ENCODE data around the gene FOXO3.
A peak's percentile ranks its signal among the peaks of the same experiment; 100 is the strongest.

The FOXO3 gene

DNA sequence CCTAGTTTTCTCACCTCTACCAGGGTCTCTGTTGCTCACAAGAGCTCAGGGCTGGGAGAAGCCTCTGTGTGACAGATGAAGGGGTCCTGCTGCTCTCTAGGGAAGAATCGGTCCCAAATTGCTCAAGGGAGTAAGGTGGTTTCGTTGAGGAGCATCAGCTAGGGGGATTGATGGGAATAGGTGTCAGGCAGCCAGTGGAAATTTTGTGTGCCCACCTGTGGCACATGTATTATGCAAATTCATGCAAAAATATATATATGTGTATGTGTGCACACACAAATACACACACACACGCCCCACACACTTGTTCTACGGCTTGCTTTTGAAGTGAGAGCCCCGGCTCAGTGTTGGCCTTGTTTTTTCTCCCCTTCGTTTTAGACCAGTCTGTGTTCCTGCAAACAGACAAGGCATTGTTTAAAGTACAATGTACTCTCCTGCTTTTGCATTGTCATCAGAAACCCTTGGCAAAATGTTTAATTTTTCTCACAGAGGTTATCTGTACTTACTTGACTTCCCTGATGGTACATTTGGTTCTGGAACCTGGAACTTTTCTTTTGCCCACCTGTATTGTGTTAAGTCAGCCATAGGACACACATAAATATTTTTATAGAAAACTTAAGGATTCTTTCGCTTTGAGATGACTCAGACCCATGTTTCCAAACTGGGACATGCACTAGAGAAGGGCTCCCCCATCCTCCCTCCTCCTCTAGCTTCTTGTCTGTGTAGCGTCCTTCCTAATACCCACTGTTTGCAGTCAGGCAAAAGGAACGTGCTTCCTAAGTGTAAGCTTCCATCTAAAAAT is 26.7 kb downstream of the FOXO3 start:
- in situ Hi-C loops (cut with HindIII; ENCODE audit: low pct_ligation_motif_present, low pct_unique_long_range_greater_than_20kb, low sequenced_read_pairs) = no loop called here
- DNase-seq = peak; percentile 46

DNA sequence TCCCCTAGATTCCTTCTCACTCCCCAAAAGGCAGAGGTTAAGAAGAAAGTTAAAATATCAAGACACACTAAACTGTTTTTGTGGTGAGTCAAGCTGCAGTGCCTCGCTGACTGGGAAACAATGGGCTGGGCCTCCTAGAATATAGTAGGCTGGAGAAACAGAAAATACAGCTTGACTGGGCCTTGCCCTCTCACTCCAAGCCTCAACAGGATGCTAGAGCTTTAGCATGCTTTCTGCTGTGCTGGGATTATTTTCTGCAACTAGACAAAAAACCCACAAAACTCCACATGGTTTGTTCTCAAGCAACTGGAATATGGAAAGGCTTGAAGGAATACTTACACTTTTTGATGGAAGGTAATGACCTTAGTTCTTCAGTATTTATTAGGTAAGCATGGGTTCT is 27.9 kb downstream of the FOXO3 start:
- DNase-seq = peak; percentile 36
- in situ Hi-C loops (cut with HindIII; ENCODE audit: low pct_ligation_motif_present, low pct_unique_long_range_greater_than_20kb, low sequenced_read_pairs) = no loop called here

GRCh38 chr6:108589244-108589791 is 28.6 kb downstream of the FOXO3 start:
- in situ Hi-C loops (cut with HindIII; ENCODE audit: low pct_ligation_motif_present, low pct_unique_long_range_greater_than_20kb, low sequenced_read_pairs) = no loop called here
- peak; percentile 79 for DNase-seq

GRCh38 chr6:108591040-108591816 is 30.5 kb downstream of the FOXO3 start:
- DNase-seq = no peak
- in situ Hi-C loops (cut with HindIII; ENCODE audit: low pct_ligation_motif_present, low pct_unique_long_range_greater_than_20kb, low sequenced_read_pairs) = no loop called here

DNA sequence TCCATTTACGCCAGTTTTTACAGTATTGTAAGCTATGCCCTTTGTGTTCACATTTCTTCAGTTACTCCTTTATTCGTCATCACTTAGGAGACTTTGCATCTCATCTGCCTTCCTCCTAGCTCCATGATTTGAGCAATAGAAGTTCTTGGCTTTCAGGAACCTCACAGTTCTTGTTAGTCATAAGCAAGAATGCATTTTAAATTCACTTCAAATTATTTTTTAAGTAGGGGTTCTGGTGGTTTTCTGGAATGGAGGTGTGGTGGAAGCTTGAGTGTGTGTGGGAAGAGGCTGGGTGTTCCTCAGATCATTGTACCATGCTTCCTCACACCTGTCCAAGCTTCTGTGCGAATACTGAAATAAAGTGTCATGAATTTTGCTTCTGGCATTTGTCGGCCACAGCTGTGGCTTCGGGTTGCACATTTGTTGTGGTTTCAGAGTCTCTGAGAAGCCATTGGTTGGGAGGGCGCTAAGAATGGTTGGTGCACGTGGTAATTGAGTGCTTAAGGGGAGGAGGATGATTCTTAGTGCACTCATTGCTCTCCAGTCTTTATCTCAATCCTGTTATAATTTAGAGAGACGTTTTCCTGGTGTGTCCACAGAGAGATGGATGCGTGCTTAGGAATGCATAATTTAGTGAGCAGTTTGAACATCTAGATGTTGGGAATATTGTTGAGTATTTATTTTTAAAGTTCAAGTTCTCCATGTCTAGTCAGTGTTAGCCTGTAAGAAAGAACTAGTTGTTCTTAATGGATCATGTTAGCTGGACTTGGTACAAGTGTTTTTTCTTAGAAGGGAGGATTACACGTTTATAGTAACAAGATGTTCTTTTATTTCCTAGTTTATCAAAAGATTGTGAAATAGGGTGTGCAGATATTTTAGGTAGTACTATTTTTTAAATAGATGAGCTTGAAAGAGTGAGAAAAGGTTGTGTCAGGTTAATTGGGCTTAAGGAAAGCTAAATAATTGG is 31.9 kb downstream of the FOXO3 start:
- DNase-seq = peak; percentile 38

GRCh38 chr6:108594151-108594550 is 33.4 kb downstream of the FOXO3 start:
- no peak for DNase-seq
- in situ Hi-C loops (cut with HindIII; ENCODE audit: low pct_ligation_motif_present, low pct_unique_long_range_greater_than_20kb, low sequenced_read_pairs) = no loop called here

More for the DNA sequence above, 31.9 kb downstream of the FOXO3 start:
- in situ Hi-C loops (cut with HindIII; ENCODE audit: low pct_ligation_motif_present, low pct_unique_long_range_greater_than_20kb, low sequenced_read_pairs) = no loop called here

DNA sequence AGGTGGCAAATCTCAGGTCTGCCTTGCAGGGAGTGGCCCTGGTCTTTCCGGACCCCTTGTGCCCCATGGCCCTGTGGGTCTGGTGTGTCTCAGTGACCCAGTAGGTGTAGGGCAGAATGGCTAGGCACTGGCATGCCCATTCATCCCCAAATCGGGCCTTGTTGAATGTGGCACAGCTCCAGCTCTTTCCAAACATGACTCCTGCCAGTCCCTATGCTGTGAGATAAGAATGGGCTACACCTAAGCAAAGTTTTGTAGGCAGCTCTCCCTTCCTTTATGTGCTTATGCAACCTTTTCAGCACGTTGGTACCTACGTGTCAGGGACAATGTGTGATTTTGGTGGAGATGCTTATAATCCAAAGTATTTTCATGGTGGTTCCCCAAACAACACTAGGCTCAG is 33.9 kb downstream of the FOXO3 start:
- in situ Hi-C loops (cut with HindIII; ENCODE audit: low pct_ligation_motif_present, low pct_unique_long_range_greater_than_20kb, low sequenced_read_pairs) = no loop called here
- DNase-seq = no peak

DNA sequence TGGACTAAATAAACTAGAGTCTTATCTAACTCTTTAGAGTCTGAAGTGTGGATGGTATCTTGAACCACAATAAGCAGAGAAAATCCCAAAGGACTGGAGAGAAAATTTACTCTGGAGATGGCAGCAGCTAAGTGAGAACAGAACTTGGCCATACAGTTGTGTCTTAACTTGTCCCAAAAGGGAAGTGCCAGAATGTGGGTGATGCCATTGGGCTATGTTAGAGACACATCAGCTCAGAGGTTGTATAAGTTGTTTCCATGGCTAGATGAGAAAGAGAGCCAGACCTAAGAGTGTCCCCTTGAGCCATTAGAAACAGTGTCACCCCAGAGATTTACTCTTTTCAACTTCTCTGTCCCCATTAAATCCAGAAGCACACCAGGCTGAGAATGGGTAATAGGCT is 36.2 kb downstream of the FOXO3 start:
- in situ Hi-C loops (cut with HindIII; ENCODE audit: low pct_ligation_motif_present, low pct_unique_long_range_greater_than_20kb, low sequenced_read_pairs) = no loop called here
- DNase-seq = no peak

- in situ Hi-C loops (cut with HindIII; ENCODE audit: low pct_ligation_motif_present, low pct_unique_long_range_greater_than_20kb, low sequenced_read_pairs) = no loop called here
- DNase-seq = no peak
Measured at GRCh38 chr6:108597572-108598304, 37.0 kb downstream of the FOXO3 start.

DNA sequence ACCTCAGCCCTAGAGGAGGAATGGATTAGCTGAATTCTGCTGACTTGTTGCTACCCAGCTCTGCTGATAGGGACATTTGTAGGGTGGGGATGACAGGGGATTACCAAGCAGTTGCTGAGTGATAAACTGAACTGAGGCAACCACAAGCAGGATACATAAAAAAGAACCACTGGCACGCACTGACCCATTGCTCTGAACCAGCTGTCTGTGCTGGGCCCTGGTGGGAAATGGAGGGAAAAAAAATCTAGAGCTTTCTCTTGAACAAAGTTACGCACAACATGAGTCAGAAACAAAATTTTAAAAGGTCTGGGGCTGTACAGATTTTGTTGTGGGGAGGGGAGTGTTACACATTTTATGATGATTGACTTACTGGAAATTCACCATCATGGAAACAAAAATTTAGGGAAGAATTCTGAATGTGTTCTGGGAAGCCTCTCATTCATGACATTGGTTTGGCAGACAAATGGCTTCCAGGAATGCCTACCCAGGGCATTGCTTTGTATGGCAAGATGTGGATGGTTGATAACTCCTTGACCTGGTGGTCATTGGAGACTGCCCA is 37.7 kb downstream of the FOXO3 start:
- in situ Hi-C loops (cut with HindIII; ENCODE audit: low pct_ligation_motif_present, low pct_unique_long_range_greater_than_20kb, low sequenced_read_pairs) = no loop called here
- no peak for DNase-seq

- DNase-seq = no peak
- in situ Hi-C loops (cut with HindIII; ENCODE audit: low pct_ligation_motif_present, low pct_unique_long_range_greater_than_20kb, low sequenced_read_pairs) = no loop called here
Measured at GRCh38 chr6:108604156-108604555, 43.4 kb downstream of the FOXO3 start.

DNA sequence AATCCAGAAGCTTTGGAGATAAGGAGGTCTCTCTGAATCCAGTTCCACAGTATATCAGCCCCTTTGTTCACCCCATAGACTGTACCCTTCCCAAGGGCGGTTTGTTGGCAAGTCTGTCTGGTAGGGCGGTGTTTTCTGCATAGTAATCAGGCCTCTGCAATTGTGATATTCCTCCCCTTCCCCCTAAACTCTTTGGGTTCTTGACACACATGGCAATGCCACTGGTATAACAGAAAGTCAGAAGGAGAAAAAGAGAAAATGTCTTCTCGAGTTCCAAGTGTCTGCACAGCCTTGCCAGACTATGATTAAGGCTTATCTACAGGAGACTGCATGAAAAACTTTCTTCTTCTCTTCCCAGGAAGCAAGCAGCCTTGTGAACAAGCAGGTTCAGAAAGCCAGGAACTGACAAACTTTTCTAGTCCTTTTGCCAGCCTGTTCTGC is 45.6 kb downstream of the FOXO3 start:
- in situ Hi-C loops (cut with HindIII; ENCODE audit: low pct_ligation_motif_present, low pct_unique_long_range_greater_than_20kb, low sequenced_read_pairs) = no loop called here
- no peak for DNase-seq

- in situ Hi-C loops (cut with HindIII; ENCODE audit: low pct_ligation_motif_present, low pct_unique_long_range_greater_than_20kb, low sequenced_read_pairs) = no loop called here
- no peak for DNase-seq
Measured at GRCh38 chr6:108608453-108609275, 47.9 kb downstream of the FOXO3 start.

- DNase-seq = peak; percentile 61
- in situ Hi-C loops (cut with HindIII; ENCODE audit: low pct_ligation_motif_present, low pct_unique_long_range_greater_than_20kb, low sequenced_read_pairs) = no loop called here
Measured at GRCh38 chr6:108609276-108609769, 48.6 kb downstream of the FOXO3 start.

- in situ Hi-C loops (cut with HindIII; ENCODE audit: low pct_ligation_motif_present, low pct_unique_long_range_greater_than_20kb, low sequenced_read_pairs) = no loop called here
- no peak for DNase-seq
Measured at GRCh38 chr6:108610270-108610839, 49.6 kb downstream of the FOXO3 start.

GRCh38 chr6:108610957-108611586 is 50.4 kb downstream of the FOXO3 start:
- DNase-seq = no peak
- in situ Hi-C loops (cut with HindIII; ENCODE audit: low pct_ligation_motif_present, low pct_unique_long_range_greater_than_20kb, low sequenced_read_pairs) = no loop called here
